GM12874 (cell line): ENCODE results near the gene ARPP21.

Experiments
- TF ChIP-seq, protein P1 (sequence below): IDR thresholded peaks from 2 replicates; pipeline ENCODE4 v1.5.1; 2011; ENCODE audit warnings: low read depth, mild to moderate bottlenecking, control low read depth, low read length, moderate library complexity; ENCODE audit not compliant: insufficient read depth

The ARPP21 gene

GRCh38 chr3:35800960-35801459, 161.7 kb downstream of the ARPP21 start:
- TF ChIP-seq, protein P1, sequence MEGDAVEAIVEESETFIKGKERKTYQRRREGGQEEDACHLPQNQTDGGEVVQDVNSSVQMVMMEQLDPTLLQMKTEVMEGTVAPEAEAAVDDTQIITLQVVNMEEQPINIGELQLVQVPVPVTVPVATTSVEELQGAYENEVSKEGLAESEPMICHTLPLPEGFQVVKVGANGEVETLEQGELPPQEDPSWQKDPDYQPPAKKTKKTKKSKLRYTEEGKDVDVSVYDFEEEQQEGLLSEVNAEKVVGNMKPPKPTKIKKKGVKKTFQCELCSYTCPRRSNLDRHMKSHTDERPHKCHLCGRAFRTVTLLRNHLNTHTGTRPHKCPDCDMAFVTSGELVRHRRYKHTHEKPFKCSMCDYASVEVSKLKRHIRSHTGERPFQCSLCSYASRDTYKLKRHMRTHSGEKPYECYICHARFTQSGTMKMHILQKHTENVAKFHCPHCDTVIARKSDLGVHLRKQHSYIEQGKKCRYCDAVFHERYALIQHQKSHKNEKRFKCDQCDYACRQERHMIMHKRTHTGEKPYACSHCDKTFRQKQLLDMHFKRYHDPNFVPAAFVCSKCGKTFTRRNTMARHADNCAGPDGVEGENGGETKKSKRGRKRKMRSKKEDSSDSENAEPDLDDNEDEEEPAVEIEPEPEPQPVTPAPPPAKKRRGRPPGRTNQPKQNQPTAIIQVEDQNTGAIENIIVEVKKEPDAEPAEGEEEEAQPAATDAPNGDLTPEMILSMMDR, result no peak

- TF ChIP-seq, protein P1, result no peak
Observed at GRCh38 chr3:35814531-35814930, 175.2 kb downstream of the ARPP21 start.

GRCh38 chr3:35817216-35817615, 177.9 kb downstream of the ARPP21 start:
- TF ChIP-seq, protein P1, result no peak

DNA sequence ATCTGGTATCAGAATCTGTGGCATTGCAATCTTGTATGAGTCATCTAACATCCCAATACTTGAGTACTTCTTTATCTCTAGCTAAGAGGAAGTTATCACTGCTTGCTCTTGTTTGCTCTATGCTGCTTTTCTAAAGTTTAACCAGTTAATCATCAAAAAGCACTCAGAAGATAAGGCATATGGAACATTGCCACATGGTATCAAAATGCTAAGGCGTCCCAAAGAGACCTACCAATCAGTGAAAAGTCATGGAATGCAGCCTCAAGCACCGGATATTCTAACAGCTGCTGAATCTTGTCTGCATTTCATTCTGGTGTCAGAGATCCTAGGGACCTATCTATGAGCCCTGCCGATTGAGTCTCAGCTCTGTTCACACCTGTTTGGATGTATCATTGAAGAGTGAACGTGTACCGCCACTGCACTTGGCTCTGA, 192.8 kb downstream of the ARPP21 start:
- TF ChIP-seq, protein P1, result no peak
